Esophagus muscularis mucosa (tissue), 2 donors: ENCODE measurements around the gene C1orf21.

ENCODE experiments used
- EP300 ChIP-seq: sonication (generic); formaldehyde crosslinking; IDR thresholded peaks from one replicate; pipeline ENCODE4 v1.6.1; 2017; ENCODE audit warnings: antibody characterized with exemption
- POLR2A ChIP-seq: fragments of 450-650 bp; IDR thresholded peaks from one replicate; pipeline ENCODE4 v1.6.1; 2017; ENCODE audit warnings: antibody characterized with exemption, moderate library complexity, mild to moderate bottlenecking, low read depth

DNA sequence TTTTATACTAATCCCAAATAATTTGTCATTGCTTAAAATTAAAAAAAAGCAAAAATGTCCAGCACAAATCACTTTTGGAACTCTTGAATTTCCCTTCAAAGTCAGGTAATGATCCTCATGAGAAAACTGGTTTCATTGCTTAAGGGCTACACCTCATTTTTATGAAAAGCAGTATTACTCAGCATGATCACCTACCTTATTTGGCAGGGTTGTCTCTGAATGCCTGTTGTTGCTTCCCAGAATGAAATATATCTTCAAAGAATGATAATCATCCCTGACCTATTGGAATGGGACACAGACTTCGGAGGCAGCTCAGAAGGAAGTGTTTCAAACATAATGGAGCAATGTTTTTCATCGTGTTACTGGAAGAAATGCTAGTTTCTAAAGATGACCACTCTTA, 29.7 kb downstream of the C1orf21 start:
- no peak for TF ChIP-seq EP300
- no peak for TF ChIP-seq POLR2A
